ENCODE measurements around the gene NSUN2. TPM values are rescaled to one million over a fixed set of nuclear protein-coding genes. Genes with fewer than 3 reads are reported as not detected.

The NSUN2 gene
- total RNA-seq, 2 donors from 2014 or later: 21.2 to 21.4 TPM

GRCh38 chr5:6633469-6634245, 813 bp upstream of the NSUN2 start:
- Histone ChIP-seq H3K4me3 (peak overlapping the region; percentile 92 to 94), H3K9me3 (no peaks in the 10 kb centered on the region), H3K36me3 (peaks cover 15% of the 10 kb centered on the region), H3K27me3 (no peaks in the 10 kb centered on the region), H3K27ac (peak overlapping the region; percentile 95), H3K4me1 (peaks cover 0 to 26% of the 10 kb centered on the region in 2 donors)
- peak in 1 of 2 donors; percentile 35 for TF ChIP-seq CTCF (IDR thresholded peaks at IDR 0.05)
- DNase-seq (ENCODE audit: low spot score): peak; percentile 61

- peaks cover 20% of the 10 kb centered on the region for H3K36me3 ChIP-seq
- H3K27me3 ChIP-seq: no peaks in the 10 kb centered on the region
- DNase-seq (ENCODE audit: low spot score): no peak
- peak overlapping the region; percentile 95 for H3K27ac ChIP-seq
- TF ChIP-seq CTCF (IDR thresholded peaks at IDR 0.05): no peak
- H3K9me3 ChIP-seq: no peaks in the 10 kb centered on the region
- H3K4me1 ChIP-seq: peaks cover 0 to 26% of the 10 kb centered on the region in 2 donors
- peak overlapping the region; percentile 92 to 94 for H3K4me3 ChIP-seq
Observed at GRCh38 chr5:6632324-6632887, 438 bp downstream of the NSUN2 start.

GRCh38 chr5:6631441-6631840, 1.4 kb downstream of the NSUN2 start:
- Histone ChIP-seq H3K4me1 (peaks cover 0 to 26% of the 10 kb centered on the region in 2 donors), H3K4me3 (no peak overlapping the region), H3K27me3 (no peaks in the 10 kb centered on the region), H3K27ac (no peak overlapping the region), H3K9me3 (no peaks in the 10 kb centered on the region), H3K36me3 (peaks cover 20% of the 10 kb centered on the region)
- no peak for DNase-seq (ENCODE audit: low spot score)
- TF ChIP-seq CTCF (IDR thresholded peaks at IDR 0.05): no peak

GRCh38 chr5:6626508-6626907, 6.3 kb downstream of the NSUN2 start:
- Histone ChIP-seq H3K27me3 (no peaks in the 10 kb centered on the region), H3K4me1 (peaks cover 0 to 7% of the 10 kb centered on the region in 2 donors), H3K36me3 (peaks cover 57% of the 10 kb centered on the region), H3K4me3 (no peak overlapping the region), H3K9me3 (peaks cover 0 to 5% of the 10 kb centered on the region in 2 donors), H3K27ac (no peak overlapping the region)
- TF ChIP-seq CTCF (IDR thresholded peaks at IDR 0.05): no peak
- no peak for DNase-seq (ENCODE audit: low spot score)

GRCh38 chr5:6623941-6624340, 8.9 kb downstream of the NSUN2 start:
- Histone ChIP-seq H3K27ac (no peak overlapping the region), H3K4me1 (no peaks in the 10 kb centered on the region), H3K9me3 (peaks cover 0 to 5% of the 10 kb centered on the region in 2 donors), H3K36me3 (peaks cover 70% of the 10 kb centered on the region), H3K4me3 (no peak overlapping the region), H3K27me3 (no peaks in the 10 kb centered on the region)
- no peak for DNase-seq (ENCODE audit: low spot score)
- no peak for TF ChIP-seq CTCF (IDR thresholded peaks at IDR 0.05)
